SK-N-SH (cell line): ENCODE data around the gene WT1. TPM values are rescaled to one million over a fixed set of nuclear protein-coding genes. Genes with fewer than 3 reads are reported as not detected.

Experiments used
- CTCF ChIA-PET: fragments of 300-600, 350-600 bp; formaldehyde crosslinking; extraction: SDS; loops from one replicate; lab custom pipeline; 2021; lab: Yijun Ruan, JAX
- POLR2A ChIA-PET: fragments of 350-600 bp; sonication (Branson Sonifier 250); formaldehyde crosslinking; extraction: SDS; loops from one replicate; lab custom pipeline; 2020; ENCODE audit warnings: antibody characterized with exemption, inconsistent platforms; lab: Yijun Ruan, JAX
- DNase-seq: peaks from one replicate; pipeline ENCODE4 v3.0.0; 2012
- H2AFZ ChIP-seq: fragments of 200-600 bp; sonication (generic); 2 replicates; pipeline ENCODE4 v1.8.1; 2016; ENCODE audit warnings: antibody characterized with exemption, mild to moderate bottlenecking, low read depth
- H3F3A ChIP-seq: fragments of 200-600 bp; sonication (generic); replicated peaks from 2 replicates; pipeline ENCODE3; 2016; ENCODE audit warnings: antibody characterized with exemption, mild to moderate bottlenecking; ENCODE audit not compliant: insufficient read depth
- H3K27ac ChIP-seq, 2 experiments: fragments of 200-500 bp in 1 of 2; fragments of 200-600 bp in 1 of 2; sonication (Bioruptor generic) in 1 of 2; sonication (generic), shearing (Covaris generic) in 1 of 2; 2 replicates each; pipeline versions ENCODE4 v1.5.1 to v1.6.1; 2014 to 2016; ENCODE audit warnings: low read depth in 2 of 2, inconsistent platforms in 1 of 2, low read length in 1 of 2, mild to moderate bottlenecking in 1 of 2, mixed read lengths in 1 of 2
- H3K27me3 ChIP-seq: fragments of 200-600 bp; sonication (generic), shearing (Covaris generic); 2 replicates; pipeline ENCODE4 v1.6.1; 2016; ENCODE audit warnings: mixed run types; ENCODE audit not compliant: insufficient read depth
- H3K36me3 ChIP-seq, 2 experiments: fragments of 200-500 bp in 1 of 2; fragments of 200-600 bp in 1 of 2; sonication (Bioruptor generic) in 1 of 2; sonication (generic) in 1 of 2; replicated peaks in 1 of 2; 2 replicates each; pipeline versions ENCODE3 to v1.5.1; 2014 to 2016; ENCODE audit warnings: low read length in 1 of 2, mild to moderate bottlenecking in 1 of 2; ENCODE audit not compliant: insufficient read depth in 2 of 2, control insufficient read depth in 1 of 2
- H3K4me1 ChIP-seq, 2 experiments: fragments of 200-500 bp in 1 of 2; fragments of 200-600 bp in 1 of 2; sonication (Bioruptor generic) in 1 of 2; sonication (generic), shearing (Covaris generic) in 1 of 2; 2 replicates each; pipeline versions ENCODE4 v1.5.1 to v1.6.1; 2014 to 2016; ENCODE audit warnings: low read depth in 1 of 2, low read length in 1 of 2, mixed run types in 1 of 2; ENCODE audit not compliant: insufficient read depth in 2 of 2, control insufficient read depth in 1 of 2
- H3K4me2 ChIP-seq: fragments of 200-600 bp; sonication (generic), shearing (Covaris generic); 2 replicates; pipeline ENCODE4 v1.6.1; 2017; ENCODE audit warnings: mixed run types
- H3K4me3 ChIP-seq, 2 experiments: fragments of 200-500 bp in 1 of 2; fragments of 200-600 bp in 1 of 2; sonication (Bioruptor generic) in 1 of 2; sonication (generic), shearing (Covaris generic) in 1 of 2; 2 replicates each; pipeline versions ENCODE4 v1.5.1 to v1.8.1; 2014 to 2016; ENCODE audit warnings: low read depth in 2 of 2, inconsistent platforms in 1 of 2, low read length in 1 of 2, mild to moderate bottlenecking in 1 of 2, mixed read lengths in 1 of 2, moderate library complexity in 1 of 2
- H3K79me2 ChIP-seq: fragments of 200-600 bp; sonication (generic); 2 replicates; pipeline ENCODE4 v1.8.1; 2017; ENCODE audit warnings: mild to moderate bottlenecking; ENCODE audit not compliant: insufficient read depth
- H3K9ac ChIP-seq: fragments of 200-600 bp; sonication (generic); 2 replicates; pipeline ENCODE4 v1.6.1; 2017; ENCODE audit warnings: mixed run types
- H3K9me2 ChIP-seq: fragments of 200-600 bp; sonication (generic); 2 replicates; pipeline ENCODE4 v1.6.1; 2017; ENCODE audit warnings: mixed run types
- H3K9me3 ChIP-seq: fragments of 200-600 bp; sonication (generic); 2 replicates; pipeline ENCODE4 v1.6.1; 2017; ENCODE audit warnings: mixed run types, mild to moderate bottlenecking, moderate library complexity
- H4K20me1 ChIP-seq: fragments of 200-600 bp; sonication (generic); 2 replicates; pipeline ENCODE4 v1.6.1; 2017; ENCODE audit warnings: mild to moderate bottlenecking, mixed run types; ENCODE audit not compliant: insufficient read depth
- FOSL2 ChIP-seq: IDR thresholded peaks from 2 replicates; pipeline ENCODE4 v1.4.0; 2012; ENCODE audit warnings: low read depth, mild to moderate bottlenecking, moderate library complexity, borderline replicate concordance
- FOXJ3 ChIP-seq: sonication (generic); formaldehyde crosslinking; IDR thresholded peaks from 2 replicates; pipeline ENCODE4 v1.5.1; 2020; ENCODE audit warnings: mild to moderate bottlenecking, missing genetic modification reagents
- NRF1 ChIP-seq: IDR thresholded peaks from 2 replicates; pipeline ENCODE4 v1.6.1; 2012; ENCODE audit warnings: low read depth, mild to moderate bottlenecking, low read length
- POLR2AphosphoS5 ChIP-seq: IDR thresholded peaks from 2 replicates; pipeline ENCODE4 v1.6.1; 2012; ENCODE audit warnings: low read depth, low read length
- RAD21 ChIP-seq: IDR thresholded peaks from 2 replicates; pipeline ENCODE4 v1.6.1; 2012; ENCODE audit warnings: mild to moderate bottlenecking, low read length
- RFX5 ChIP-seq: IDR thresholded peaks from 2 replicates; pipeline ENCODE4 v1.6.1; 2012; ENCODE audit warnings: mild to moderate bottlenecking, improper control_type of control experiment, low read length
- RXRA ChIP-seq: IDR thresholded peaks from 2 replicates; pipeline ENCODE4 v1.4.0; 2012; ENCODE audit warnings: low read depth, mild to moderate bottlenecking, borderline replicate concordance
- SIN3A ChIP-seq: IDR thresholded peaks from 2 replicates; pipeline ENCODE4 v1.6.1; 2012; ENCODE audit warnings: low read depth, mild to moderate bottlenecking, low read length, moderate library complexity, borderline replicate concordance
- SMC3 ChIP-seq: IDR thresholded peaks from 2 replicates; pipeline ENCODE4 v1.6.1; 2012; ENCODE audit warnings: low read depth, low read length, improper control_type of control experiment
- TAF1 ChIP-seq: IDR thresholded peaks from 2 replicates; pipeline ENCODE4 v1.6.1; 2012; ENCODE audit warnings: low read depth, mild to moderate bottlenecking, low read length, moderate library complexity, borderline replicate concordance
- TEAD4 ChIP-seq: IDR thresholded peaks from 2 replicates; pipeline ENCODE4 v1.4.0; 2012; ENCODE audit warnings: mild to moderate bottlenecking, borderline replicate concordance; ENCODE audit not compliant: insufficient read depth
- WGBS: methylation state at CpG from one replicate; pipeline ENCODE4 v1.1.6; 2017; ENCODE audit warnings: low lambda C conversion rate; 5-methylcytosine and 5-hydroxymethylcytosine counted together
- polyA plus RNA-seq, 3 experiments: library from polyadenylated mRNA; depleted of rRNA; stranded (reverse); fragments of >200 nt; gene quantifications; 2 replicates each; pipeline ENCODE4 v1.2.3, GENCODE V29; 2012
- TF ChIP-seq, protein P1 (sequence below): IDR thresholded peaks from 2 replicates; pipeline ENCODE4 v1.4.0; 2012; ENCODE audit warnings: low read depth, borderline replicate concordance
- TF ChIP-seq, protein P2 (sequence below): fragments of 150-350 bp; IDR thresholded peaks from 2 replicates; pipeline ENCODE4 v1.6.1; 2017; ENCODE audit warnings: antibody characterized with exemption, low read length, low read depth, borderline replicate concordance
- TF ChIP-seq, protein P3 (sequence below): fragments of 200-600 bp; sonication (generic); IDR thresholded peaks from 2 replicates; pipeline ENCODE4 v1.6.1; 2017; ENCODE audit warnings: antibody characterized with exemption, mild to moderate bottlenecking, moderate library complexity
- TF ChIP-seq, protein P4 (sequence below): fragments of 150-350 bp; IDR thresholded peaks from 2 replicates; pipeline ENCODE4 v1.6.1; 2016; ENCODE audit warnings: mild to moderate bottlenecking, low read depth, low read length

WT1 gene
- polyA plus RNA-seq, 1 of the 3 experiments (the other 2 are of a cell fraction), result 0.49 TPM

- TF ChIP-seq TEAD4 (no peak), RXRA (no peak), SIN3A (no peak), FOXJ3 (CRISPR knock-in tag) (no peak), SMC3 (no peak), POLR2AphosphoS5 (no peak), FOSL2 (no peak), NRF1 (no peak), RFX5 (no peak), TAF1 (no peak), RAD21 (no peak)
- TF ChIP-seq, protein P1, sequence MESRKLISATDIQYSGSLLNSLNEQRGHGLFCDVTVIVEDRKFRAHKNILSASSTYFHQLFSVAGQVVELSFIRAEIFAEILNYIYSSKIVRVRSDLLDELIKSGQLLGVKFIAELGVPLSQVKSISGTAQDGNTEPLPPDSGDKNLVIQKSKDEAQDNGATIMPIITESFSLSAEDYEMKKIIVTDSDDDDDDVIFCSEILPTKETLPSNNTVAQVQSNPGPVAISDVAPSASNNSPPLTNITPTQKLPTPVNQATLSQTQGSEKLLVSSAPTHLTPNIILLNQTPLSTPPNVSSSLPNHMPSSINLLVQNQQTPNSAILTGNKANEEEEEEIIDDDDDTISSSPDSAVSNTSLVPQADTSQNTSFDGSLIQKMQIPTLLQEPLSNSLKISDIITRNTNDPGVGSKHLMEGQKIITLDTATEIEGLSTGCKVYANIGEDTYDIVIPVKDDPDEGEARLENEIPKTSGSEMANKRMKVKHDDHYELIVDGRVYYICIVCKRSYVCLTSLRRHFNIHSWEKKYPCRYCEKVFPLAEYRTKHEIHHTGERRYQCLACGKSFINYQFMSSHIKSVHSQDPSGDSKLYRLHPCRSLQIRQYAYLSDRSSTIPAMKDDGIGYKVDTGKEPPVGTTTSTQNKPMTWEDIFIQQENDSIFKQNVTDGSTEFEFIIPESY, result no peak
- TF ChIP-seq, protein P2, sequence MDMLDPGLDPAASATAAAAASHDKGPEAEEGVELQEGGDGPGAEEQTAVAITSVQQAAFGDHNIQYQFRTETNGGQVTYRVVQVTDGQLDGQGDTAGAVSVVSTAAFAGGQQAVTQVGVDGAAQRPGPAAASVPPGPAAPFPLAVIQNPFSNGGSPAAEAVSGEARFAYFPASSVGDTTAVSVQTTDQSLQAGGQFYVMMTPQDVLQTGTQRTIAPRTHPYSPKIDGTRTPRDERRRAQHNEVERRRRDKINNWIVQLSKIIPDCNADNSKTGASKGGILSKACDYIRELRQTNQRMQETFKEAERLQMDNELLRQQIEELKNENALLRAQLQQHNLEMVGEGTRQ, result no peak
- TF ChIP-seq, protein P3, sequence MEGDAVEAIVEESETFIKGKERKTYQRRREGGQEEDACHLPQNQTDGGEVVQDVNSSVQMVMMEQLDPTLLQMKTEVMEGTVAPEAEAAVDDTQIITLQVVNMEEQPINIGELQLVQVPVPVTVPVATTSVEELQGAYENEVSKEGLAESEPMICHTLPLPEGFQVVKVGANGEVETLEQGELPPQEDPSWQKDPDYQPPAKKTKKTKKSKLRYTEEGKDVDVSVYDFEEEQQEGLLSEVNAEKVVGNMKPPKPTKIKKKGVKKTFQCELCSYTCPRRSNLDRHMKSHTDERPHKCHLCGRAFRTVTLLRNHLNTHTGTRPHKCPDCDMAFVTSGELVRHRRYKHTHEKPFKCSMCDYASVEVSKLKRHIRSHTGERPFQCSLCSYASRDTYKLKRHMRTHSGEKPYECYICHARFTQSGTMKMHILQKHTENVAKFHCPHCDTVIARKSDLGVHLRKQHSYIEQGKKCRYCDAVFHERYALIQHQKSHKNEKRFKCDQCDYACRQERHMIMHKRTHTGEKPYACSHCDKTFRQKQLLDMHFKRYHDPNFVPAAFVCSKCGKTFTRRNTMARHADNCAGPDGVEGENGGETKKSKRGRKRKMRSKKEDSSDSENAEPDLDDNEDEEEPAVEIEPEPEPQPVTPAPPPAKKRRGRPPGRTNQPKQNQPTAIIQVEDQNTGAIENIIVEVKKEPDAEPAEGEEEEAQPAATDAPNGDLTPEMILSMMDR, result no peak
- TF ChIP-seq, protein P4, sequence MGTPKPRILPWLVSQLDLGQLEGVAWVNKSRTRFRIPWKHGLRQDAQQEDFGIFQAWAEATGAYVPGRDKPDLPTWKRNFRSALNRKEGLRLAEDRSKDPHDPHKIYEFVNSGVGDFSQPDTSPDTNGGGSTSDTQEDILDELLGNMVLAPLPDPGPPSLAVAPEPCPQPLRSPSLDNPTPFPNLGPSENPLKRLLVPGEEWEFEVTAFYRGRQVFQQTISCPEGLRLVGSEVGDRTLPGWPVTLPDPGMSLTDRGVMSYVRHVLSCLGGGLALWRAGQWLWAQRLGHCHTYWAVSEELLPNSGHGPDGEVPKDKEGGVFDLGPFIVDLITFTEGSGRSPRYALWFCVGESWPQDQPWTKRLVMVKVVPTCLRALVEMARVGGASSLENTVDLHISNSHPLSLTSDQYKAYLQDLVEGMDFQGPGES, result no peak
Measured at GRCh38 chr11:32343325-32344008, 91.9 kb downstream of the WT1 start.

More at GRCh38 chr11:32343325-32344008, 91.9 kb downstream of the WT1 start:
- H3K9ac ChIP-seq, result no peak overlapping the region
- H3K79me2 ChIP-seq, result no peaks in the 10 kb centered on the region
- H3F3A ChIP-seq, result no peaks in the 10 kb centered on the region
- no peak overlapping the region for H3K4me3 ChIP-seq
- H3K9me3 ChIP-seq, result no peaks in the 10 kb centered on the region
- 25% methylated on average over 3 of the region's 3 CpGs for WGBS
- H3K27me3 ChIP-seq, result peaks cover 25% of the 10 kb centered on the region; the same call in 1 of the 2 replicates
- DNase-seq, result no peak
- H3K9me2 ChIP-seq, result no peaks in the 10 kb centered on the region
- H3K27ac ChIP-seq, result no peak overlapping the region
- ChIA-PET POLR2A (no interaction called here), CTCF (no interaction called here)
- H3K4me1 ChIP-seq, result no peaks in the 10 kb centered on the region
- no peaks in the 10 kb centered on the region for H3K36me3 ChIP-seq
- no peaks in the 10 kb centered on the region for H4K20me1 ChIP-seq
- no peak overlapping the region for H3K4me2 ChIP-seq
- no peak overlapping the region for H2AFZ ChIP-seq
